ENCODE results near the gene LRRTM4. TPM values are rescaled to one million over a fixed set of nuclear protein-coding genes. Genes with fewer than 3 reads are reported as not detected.

Gene LRRTM4
- total and polyA plus RNA-seq, 2 donors (not counting 1 experiment from before 2014, with no cell fraction given) = not detected

DNA sequence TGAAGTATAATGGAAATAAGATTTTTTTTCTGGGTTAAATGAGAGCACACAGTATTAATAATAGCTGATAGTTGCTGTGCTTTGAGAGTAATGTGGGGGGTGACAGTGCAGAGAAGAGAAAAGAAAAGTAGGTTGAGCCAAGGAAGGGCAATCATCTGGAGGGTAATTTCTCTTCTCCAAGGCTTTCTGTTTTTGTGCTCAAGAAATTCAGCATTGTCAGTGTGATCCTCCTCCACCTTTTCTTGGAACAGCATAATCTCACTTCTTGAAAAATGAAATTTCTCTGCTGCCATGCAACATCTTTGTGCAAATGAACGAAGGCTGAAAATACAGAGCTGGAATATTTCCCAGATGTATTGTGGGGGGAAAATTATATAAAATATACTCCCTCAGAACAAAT is 673.1 kb downstream of the LRRTM4 start:
- peaks cover 2% of the 10 kb centered on the region for H3K9me3 Mint-ChIP-seq (ENCODE audit: insufficient read depth)
- no CpG with 5 or more reads among the region's 1 CpG for WGBS (ENCODE audit: insufficient coverage)
- Histone ChIP-seq H3K4me3 (ENCODE audit: control extremely low read depth in 1 of 5, extremely low read depth in 1 of 5, insufficient read depth in 1 of 5, low read depth in 2 of 5, low read length in 4 of 5) (no peak overlapping the region), H3K9me3 (ENCODE audit: control extremely low read depth in 1 of 3, control insufficient read depth in 2 of 3, insufficient read depth in 1 of 3, low read length in 2 of 3) (peaks cover 0 to 4% (median 0%) of the 10 kb centered on the region in 3 donors), H3K79me2 (ENCODE audit: control insufficient read depth, insufficient read depth, low read length) (no peaks in the 10 kb centered on the region), H4K20me1 (ENCODE audit: control insufficient read depth, insufficient read depth, low read length, poor library complexity, severe bottlenecking) (no peaks in the 10 kb centered on the region), H3K4me2 (replicated peaks; ENCODE audit: low read depth, low read length, poor library complexity, severe bottlenecking) (no peak overlapping the region), H3K36me3 (replicated peaks in 1 of 2; ENCODE audit: control extremely low read depth in 1 of 2, control insufficient read depth in 1 of 2, extremely low read depth in 1 of 2, insufficient read depth in 2 of 2, low read length in 1 of 2) (no peaks in the 10 kb centered on the region), H2AFZ (ENCODE audit: insufficient read depth, low read depth, low read length, poor library complexity, severe bottlenecking) (no peak overlapping the region), H3K27me3 (replicated peaks in 1 of 4; ENCODE audit: control extremely low read depth in 1 of 4, control insufficient read depth in 3 of 4, insufficient read depth in 4 of 4, low read length in 3 of 4) (no peaks in the 10 kb centered on the region), H3K9ac (ENCODE audit: low read length) (no peak overlapping the region), H3K27ac (ENCODE audit: low read length in 2 of 2) (no peak overlapping the region), H3K4me1 (ENCODE audit: control insufficient read depth in 2 of 2, insufficient read depth in 2 of 2, low read length in 2 of 2) (no peaks in the 10 kb centered on the region)
- CTCF ChIA-PET = no interaction called here
- ATAC-seq (ENCODE audit: low read depth) (no peak), DNase-seq (no peak)
- H3K27ac Mint-ChIP-seq = no peak overlapping the region
- no peak overlapping the region for H3K4me3 Mint-ChIP-seq
- no peaks in the 10 kb centered on the region for H3K4me1 Mint-ChIP-seq
- TF ChIP-seq, protein P1, sequence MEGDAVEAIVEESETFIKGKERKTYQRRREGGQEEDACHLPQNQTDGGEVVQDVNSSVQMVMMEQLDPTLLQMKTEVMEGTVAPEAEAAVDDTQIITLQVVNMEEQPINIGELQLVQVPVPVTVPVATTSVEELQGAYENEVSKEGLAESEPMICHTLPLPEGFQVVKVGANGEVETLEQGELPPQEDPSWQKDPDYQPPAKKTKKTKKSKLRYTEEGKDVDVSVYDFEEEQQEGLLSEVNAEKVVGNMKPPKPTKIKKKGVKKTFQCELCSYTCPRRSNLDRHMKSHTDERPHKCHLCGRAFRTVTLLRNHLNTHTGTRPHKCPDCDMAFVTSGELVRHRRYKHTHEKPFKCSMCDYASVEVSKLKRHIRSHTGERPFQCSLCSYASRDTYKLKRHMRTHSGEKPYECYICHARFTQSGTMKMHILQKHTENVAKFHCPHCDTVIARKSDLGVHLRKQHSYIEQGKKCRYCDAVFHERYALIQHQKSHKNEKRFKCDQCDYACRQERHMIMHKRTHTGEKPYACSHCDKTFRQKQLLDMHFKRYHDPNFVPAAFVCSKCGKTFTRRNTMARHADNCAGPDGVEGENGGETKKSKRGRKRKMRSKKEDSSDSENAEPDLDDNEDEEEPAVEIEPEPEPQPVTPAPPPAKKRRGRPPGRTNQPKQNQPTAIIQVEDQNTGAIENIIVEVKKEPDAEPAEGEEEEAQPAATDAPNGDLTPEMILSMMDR (IDR thresholded peaks at IDR 0.05) = no peak
- TF ChIP-seq EZH2 (IDR thresholded peaks at IDR 0.05; ENCODE audit: borderline replicate concordance, insufficient read depth, low read depth, low read length, poor library complexity, severe bottlenecking) = no peak
- intact Hi-C loops (cut with micrococcal nuclease) = no loop called here
- POLR2A ChIA-PET = no interaction called here
- no peaks in the 10 kb centered on the region for H3K27me3 Mint-ChIP-seq

DNA sequence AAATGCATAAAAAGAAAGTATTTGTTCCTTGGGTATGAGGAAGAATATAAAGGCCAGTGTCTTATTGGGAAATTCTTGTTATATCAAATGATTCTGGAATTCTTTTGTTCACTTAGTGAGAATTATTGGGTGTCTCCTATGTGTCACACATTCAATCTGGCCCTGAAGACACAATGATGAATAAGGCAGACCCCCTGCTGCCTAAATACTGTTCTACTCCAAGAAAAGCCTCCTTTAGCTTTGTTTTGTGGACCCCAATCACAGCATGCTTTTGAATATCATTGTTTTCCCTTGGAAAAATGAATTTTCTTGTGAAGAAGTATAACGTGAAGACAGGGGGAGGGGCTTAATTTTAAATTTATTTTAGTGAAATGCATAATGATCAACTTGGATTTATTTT is 682.4 kb downstream of the LRRTM4 start:
- no peaks in the 10 kb centered on the region for H3K27me3 ChIP-seq (replicated peaks in 1 of 4; ENCODE audit: control extremely low read depth in 1 of 4, control insufficient read depth in 3 of 4, insufficient read depth in 4 of 4, low read length in 3 of 4)
- H3K79me2 ChIP-seq (ENCODE audit: control insufficient read depth, insufficient read depth, low read length) = no peaks in the 10 kb centered on the region
- POLR2A ChIA-PET = no interaction called here
- TF ChIP-seq, protein P1 (IDR thresholded peaks at IDR 0.05) = no peak
- TF ChIP-seq EZH2 (IDR thresholded peaks at IDR 0.05; ENCODE audit: borderline replicate concordance, insufficient read depth, low read depth, low read length, poor library complexity, severe bottlenecking) = no peak
- H3K36me3 ChIP-seq (replicated peaks in 1 of 2; ENCODE audit: control extremely low read depth in 1 of 2, control insufficient read depth in 1 of 2, extremely low read depth in 1 of 2, insufficient read depth in 2 of 2, low read length in 1 of 2) = no peaks in the 10 kb centered on the region
- H3K27me3 Mint-ChIP-seq = no peaks in the 10 kb centered on the region
- no peak overlapping the region for H3K4me2 ChIP-seq (replicated peaks; ENCODE audit: low read depth, low read length, poor library complexity, severe bottlenecking)
- H4K20me1 ChIP-seq (ENCODE audit: control insufficient read depth, insufficient read depth, low read length, poor library complexity, severe bottlenecking) = no peaks in the 10 kb centered on the region
- H3K4me3 ChIP-seq (ENCODE audit: control extremely low read depth in 1 of 5, extremely low read depth in 1 of 5, insufficient read depth in 1 of 5, low read depth in 2 of 5, low read length in 4 of 5) = no peak overlapping the region
- H3K9me3 Mint-ChIP-seq (ENCODE audit: insufficient read depth) = no peaks in the 10 kb centered on the region
- ATAC-seq (ENCODE audit: low read depth) (no peak), DNase-seq (no peak)
- no peak overlapping the region for H2AFZ ChIP-seq (ENCODE audit: insufficient read depth, low read depth, low read length, poor library complexity, severe bottlenecking)
- H3K4me1 Mint-ChIP-seq = no peaks in the 10 kb centered on the region
- no peak overlapping the region for H3K27ac ChIP-seq (ENCODE audit: low read length in 2 of 2)
- no CpG with 5 or more reads among the region's 1 CpG for WGBS (ENCODE audit: insufficient coverage)
- H3K9me3 ChIP-seq (ENCODE audit: control extremely low read depth in 1 of 3, control insufficient read depth in 2 of 3, insufficient read depth in 1 of 3, low read length in 2 of 3) = no peaks in the 10 kb centered on the region
- no peak overlapping the region for H3K9ac ChIP-seq (ENCODE audit: low read length)
- no peaks in the 10 kb centered on the region for H3K4me1 ChIP-seq (ENCODE audit: control insufficient read depth in 2 of 2, insufficient read depth in 2 of 2, low read length in 2 of 2)
- CTCF ChIA-PET = no interaction called here
- no peak overlapping the region for H3K4me3 Mint-ChIP-seq
- intact Hi-C loops (cut with micrococcal nuclease) = no loop called here
- no peak overlapping the region for H3K27ac Mint-ChIP-seq
